Caco-2 (cell line): ENCODE measurements around the gene PKD1. TPM values are rescaled to one million over a fixed set of nuclear protein-coding genes. Genes with fewer than 3 reads are reported as not detected.
"Not testable (repeated sequence)": the region's sequence is repeated elsewhere in the genome, so short reads cannot be mapped to it uniquely, and the experiment has no call there.

Experiments used
- BruUV-seq: library from RNA; stranded (reverse); fragments of 400-500 nt; replicated peaks from 2 replicates; lab custom pipeline; 2021; lab: Mats Ljungman, UMichigan
- CTCF ChIA-PET: fragments of 300-600 bp; sonication (Branson Sonifier 250); formaldehyde crosslinking; loops from one replicate; lab custom pipeline; 2022; ENCODE audit warnings: antibody characterized with exemption; lab: Charles Lee
- POLR2A ChIA-PET: fragments of 300-600 bp; sonication (Branson Sonifier 250); formaldehyde crosslinking; loops from one replicate; lab custom pipeline; 2022; ENCODE audit warnings: antibody characterized with exemption; lab: Charles Lee
- DNase-seq, 2 experiments: peaks; one replicate each; pipeline versions ENCODE4 v3.0.0 to v3.0.0-alpha.2; 2020 to 2022
- H3K27me3 ChIP-seq: replicated peaks from 2 replicates; pipeline ENCODE4 v1.6.0; 2011; ENCODE audit warnings: low read length; ENCODE audit not compliant: control insufficient read depth, insufficient read depth
- H3K36me3 ChIP-seq: 2 replicates; pipeline ENCODE4 v1.5.1; 2011; ENCODE audit warnings: low read length; ENCODE audit not compliant: control insufficient read depth, insufficient read depth
- H3K4me1 ChIP-seq: fragments of 250-450 bp; sonication (Bioruptor Pico); 2 replicates; pipeline ENCODE4 v1.5.1; 2020; ENCODE audit warnings: mild to moderate bottlenecking
- H3K4me3 ChIP-seq: 2 replicates; pipeline ENCODE4 v1.5.1; 2011; ENCODE audit warnings: low read depth, mild to moderate bottlenecking, control low read depth, low read length
- H3K9me3 ChIP-seq: fragments of 250-450 bp; sonication (Bioruptor Pico); 2 replicates; pipeline ENCODE4 v1.5.1; 2020; ENCODE audit warnings: mild to moderate bottlenecking, moderate library complexity
- H3K27ac Mint-ChIP-seq: one replicate; pipeline ENCODE4 v1.8.0; 2022; ENCODE audit warnings: mixed read lengths; ENCODE audit not compliant: unreplicated experiment
- H3K27me3 Mint-ChIP-seq: one replicate; pipeline ENCODE4 v1.8.0; 2022; ENCODE audit warnings: mixed read lengths; ENCODE audit not compliant: insufficient read depth, unreplicated experiment
- H3K36me3 Mint-ChIP-seq: one replicate; pipeline ENCODE4 v1.8.0; 2022; ENCODE audit warnings: mild to moderate bottlenecking, mixed read lengths; ENCODE audit not compliant: insufficient read depth, unreplicated experiment
- H3K4me1 Mint-ChIP-seq: one replicate; pipeline ENCODE4 v1.8.0; 2022; ENCODE audit warnings: low read depth, mixed read lengths; ENCODE audit not compliant: unreplicated experiment
- H3K4me3 Mint-ChIP-seq: one replicate; pipeline ENCODE4 v1.8.0; 2022; ENCODE audit warnings: mild to moderate bottlenecking, moderate library complexity, mixed read lengths; ENCODE audit not compliant: unreplicated experiment
- H3K9me3 Mint-ChIP-seq: one replicate; pipeline ENCODE4 v1.8.0; 2022; ENCODE audit warnings: mixed read lengths; ENCODE audit not compliant: unreplicated experiment
- intact Hi-C: fragments of 100-400 bp; cut with micrococcal nuclease; formaldehyde crosslinking; loops from one replicate; pipeline ENCODE4 v1.10.0; 2022; ENCODE audit not compliant: unreplicated experiment
- total RNA-seq: library from RNA; stranded (reverse); gene quantifications from 2 replicates; pipeline ENCODE4 v1.2.3, GENCODE V29; 2022

Gene PKD1
- total RNA-seq, 1 experiment from 2014 or later = 70.5 TPM

DNA sequence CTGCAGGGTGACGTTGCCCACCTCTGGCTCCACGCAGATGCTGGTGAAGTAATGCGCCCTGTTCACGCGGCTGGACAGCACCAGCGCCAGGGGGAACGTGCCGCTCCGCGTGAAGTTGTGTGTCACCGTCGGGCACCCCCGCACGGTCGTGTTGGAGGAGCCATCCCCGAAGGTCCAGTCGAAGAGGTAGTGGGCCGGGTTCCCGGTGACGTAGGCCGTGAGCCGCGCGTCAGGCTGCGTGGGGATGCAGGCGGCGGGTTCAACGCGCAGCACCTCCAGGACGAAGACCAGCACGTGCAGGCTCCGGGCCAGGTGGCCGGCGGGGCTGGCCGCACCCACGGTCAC lies 24.7 kb downstream of the PKD1 start:
- H3K4me3 ChIP-seq, H3K4me1 Mint-ChIP-seq, H3K9me3 Mint-ChIP-seq, H3K36me3 ChIP-seq, H3K27ac Mint-ChIP-seq, DNase-seq, H3K4me3 Mint-ChIP-seq, BruUV-seq, intact Hi-C loops, H3K9me3 ChIP-seq, H3K27me3 ChIP-seq, POLR2A ChIA-PET, H3K36me3 Mint-ChIP-seq, H3K27me3 Mint-ChIP-seq, CTCF ChIA-PET, H3K4me1 ChIP-seq: not testable (repeated sequence)

GRCh38 chr16:2110332-2111008 lies 25.2 kb downstream of the PKD1 start:
- H3K9me3 Mint-ChIP-seq, H3K27me3 Mint-ChIP-seq, intact Hi-C loops, H3K36me3 ChIP-seq, H3K27ac Mint-ChIP-seq, H3K36me3 Mint-ChIP-seq, H3K4me1 ChIP-seq, H3K4me1 Mint-ChIP-seq, POLR2A ChIA-PET, H3K9me3 ChIP-seq, H3K4me3 ChIP-seq, CTCF ChIA-PET, H3K4me3 Mint-ChIP-seq, H3K27me3 ChIP-seq, BruUV-seq, DNase-seq: not testable (repeated sequence)

- H3K27ac Mint-ChIP-seq, POLR2A ChIA-PET, H3K9me3 Mint-ChIP-seq, H3K27me3 ChIP-seq, H3K36me3 ChIP-seq, CTCF ChIA-PET, H3K4me1 ChIP-seq, DNase-seq, BruUV-seq, H3K27me3 Mint-ChIP-seq, intact Hi-C loops, H3K4me1 Mint-ChIP-seq, H3K9me3 ChIP-seq, H3K4me3 ChIP-seq, H3K4me3 Mint-ChIP-seq: not testable (repeated sequence)
- peaks cover 12% of the 10 kb centered on the region for H3K36me3 Mint-ChIP-seq
These were observed 25.8 kb downstream of the PKD1 start for GRCh38 chr16:2109872-2110271.

DNA sequence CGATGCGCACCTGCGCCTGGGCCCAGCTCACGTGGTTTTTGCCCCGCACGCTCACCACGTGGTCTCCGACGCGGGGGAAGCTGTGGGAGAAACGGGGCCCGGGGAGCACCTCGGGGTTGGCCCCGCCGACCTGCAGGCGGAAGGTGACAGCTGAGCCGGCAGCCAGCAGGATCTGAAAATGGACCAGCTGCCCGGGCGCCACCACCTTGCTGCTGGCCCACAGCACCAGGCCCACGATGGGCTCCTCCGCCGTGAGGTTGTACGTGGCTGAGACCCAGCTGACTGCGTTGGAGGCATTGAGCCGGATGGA lies 26.5 kb downstream of the PKD1 start:
- BruUV-seq, POLR2A ChIA-PET, intact Hi-C loops, H3K4me3 ChIP-seq, DNase-seq, H3K9me3 ChIP-seq, H3K27ac Mint-ChIP-seq, H3K4me1 ChIP-seq, H3K9me3 Mint-ChIP-seq, H3K27me3 Mint-ChIP-seq, H3K27me3 ChIP-seq, H3K36me3 ChIP-seq, H3K4me3 Mint-ChIP-seq, CTCF ChIA-PET, H3K4me1 Mint-ChIP-seq: not testable (repeated sequence)
- H3K36me3 Mint-ChIP-seq = peaks cover 12% of the 10 kb centered on the region

- CTCF ChIA-PET, BruUV-seq, POLR2A ChIA-PET, H3K27ac Mint-ChIP-seq, H3K27me3 ChIP-seq, H3K4me3 ChIP-seq, H3K4me3 Mint-ChIP-seq, H3K9me3 Mint-ChIP-seq, H3K4me1 ChIP-seq, H3K36me3 ChIP-seq, DNase-seq, intact Hi-C loops, H3K4me1 Mint-ChIP-seq, H3K27me3 Mint-ChIP-seq, H3K9me3 ChIP-seq: not testable (repeated sequence)
- H3K36me3 Mint-ChIP-seq = peaks cover 12% of the 10 kb centered on the region
These were observed 27.0 kb downstream of the PKD1 start for GRCh38 chr16:2108446-2109270.

- DNase-seq, CTCF ChIA-PET, H3K27ac Mint-ChIP-seq, BruUV-seq, intact Hi-C loops, H3K4me1 Mint-ChIP-seq, H3K36me3 Mint-ChIP-seq, H3K27me3 Mint-ChIP-seq, H3K4me1 ChIP-seq, H3K9me3 Mint-ChIP-seq, H3K9me3 ChIP-seq, H3K36me3 ChIP-seq, H3K4me3 Mint-ChIP-seq, H3K27me3 ChIP-seq, H3K4me3 ChIP-seq, POLR2A ChIA-PET: not testable (repeated sequence)
These were observed 27.9 kb downstream of the PKD1 start for GRCh38 chr16:2107791-2108125.

- H3K4me3 Mint-ChIP-seq, BruUV-seq, H3K36me3 Mint-ChIP-seq, POLR2A ChIA-PET, H3K4me1 ChIP-seq, H3K36me3 ChIP-seq, H3K4me1 Mint-ChIP-seq, intact Hi-C loops, H3K27ac Mint-ChIP-seq, H3K27me3 ChIP-seq, H3K9me3 ChIP-seq, CTCF ChIA-PET, H3K4me3 ChIP-seq, DNase-seq, H3K9me3 Mint-ChIP-seq, H3K27me3 Mint-ChIP-seq: not testable (repeated sequence)
These were observed 28.4 kb downstream of the PKD1 start for GRCh38 chr16:2107121-2107790.
